B cell (primary cell): ENCODE data around the gene XYLT1. TPM values are rescaled to one million over a fixed set of nuclear protein-coding genes. Genes with fewer than 3 reads are reported as not detected.

Source experiments
- ATAC-seq: fragments of 200-7000 bp; cut with Tn5 transposase; one replicate; pipeline ENCODE4 v1.10.0; 2021; ENCODE audit warnings: low read depth, mild to moderate bottlenecking, moderate number of reproducible peaks, moderate library complexity
- CTCF ChIA-PET: fragments of 350-600 bp; sonication (Branson Sonifier 250); formaldehyde crosslinking; loops from one replicate; lab custom pipeline; 2021; ENCODE audit warnings: antibody characterized with exemption, inconsistent platforms; lab: Charles Lee
- POLR2A ChIA-PET: fragments of 350-600 bp; sonication (Branson Sonifier 250); formaldehyde crosslinking; loops from one replicate; lab custom pipeline; 2021; ENCODE audit warnings: antibody characterized with exemption; lab: Charles Lee
- DNase-seq: peaks from one replicate; pipeline ENCODE4 v3.0.0; 2013
- H2AFZ ChIP-seq: 2 replicates; pipeline ENCODE4 v1.6.1; 2012; ENCODE audit warnings: mild to moderate bottlenecking, low read depth, low read length; ENCODE audit not compliant: insufficient read depth, poor library complexity, severe bottlenecking
- H3K27ac ChIP-seq, 2 donors: 1 replicate in 1 of 2; 2 replicates in 1 of 2; pipeline ENCODE4 v1.5.1; 2012 to 2013; ENCODE audit warnings: low read length in 2 of 2, mild to moderate bottlenecking in 2 of 2, moderate library complexity in 1 of 2
- H3K27me3 ChIP-seq, 4 experiments: fragments of 200-600 bp in 1 of 4; sonication (generic) in 1 of 4; replicated peaks in 1 of 4; 1 replicate in 2 of 4; 2 replicates in 2 of 4; pipeline versions ENCODE4 v1.6.1 to v1.7.0; 2013 to 2016; ENCODE audit warnings: low read length in 3 of 4, mild to moderate bottlenecking in 2 of 4, mixed read lengths in 1 of 4, moderate library complexity in 1 of 4; ENCODE audit not compliant: insufficient read depth in 4 of 4, control insufficient read depth in 3 of 4; ENCODE audit errors: control extremely low read depth in 1 of 4
- H3K36me3 ChIP-seq, 2 experiments: replicated peaks in 1 of 2; 1 replicate in 1 of 2; 2 replicates in 1 of 2; pipeline versions ENCODE4 v1.6.1 to v1.7.1; 2013; ENCODE audit warnings: low read length in 1 of 2; ENCODE audit not compliant: insufficient read depth in 2 of 2, control insufficient read depth in 1 of 2; ENCODE audit errors: control extremely low read depth in 1 of 2, extremely low read depth in 1 of 2
- H3K4me1 ChIP-seq, 2 donors: fragments of 200-600 bp in 1 of 2; sonication (generic) in 1 of 2; 1 replicate in 1 of 2; 2 replicates in 1 of 2; pipeline versions ENCODE4 v1.5.1 to v1.6.1; 2013 to 2017; ENCODE audit warnings: low read length in 2 of 2; ENCODE audit not compliant: control insufficient read depth in 2 of 2, insufficient read depth in 2 of 2
- H3K4me2 ChIP-seq: replicated peaks from 2 replicates; pipeline ENCODE3; 2012; ENCODE audit warnings: mild to moderate bottlenecking, low read depth, low read length; ENCODE audit not compliant: poor library complexity, severe bottlenecking
- H3K4me3 ChIP-seq, 5 experiments: fragments of 200-600 bp in 1 of 5; sonication (generic) in 1 of 5; 1 replicate in 3 of 5; 2 replicates in 2 of 5; pipeline versions ENCODE4 v1.5.1 to v1.7.0; 2011 to 2016; ENCODE audit warnings: low read length in 4 of 5, mild to moderate bottlenecking in 4 of 5, low read depth in 2 of 5, control low read depth in 1 of 5, moderate library complexity in 1 of 5; ENCODE audit not compliant: insufficient read depth in 1 of 5; ENCODE audit errors: control extremely low read depth in 1 of 5, extremely low read depth in 1 of 5
- H3K79me2 ChIP-seq: fragments of 200-600 bp; sonication (generic); one replicate; pipeline ENCODE4 v1.6.0; 2016; ENCODE audit warnings: low read length; ENCODE audit not compliant: control insufficient read depth, insufficient read depth
- H3K9ac ChIP-seq: fragments of 200-600 bp; sonication (generic); 2 replicates; pipeline ENCODE4 v1.6.1; 2017; ENCODE audit warnings: mild to moderate bottlenecking, low read length, moderate library complexity
- H3K9me3 ChIP-seq, 3 donors: one replicate each; pipeline versions ENCODE4 v1.6.1 to v1.7.1; 2013; ENCODE audit warnings: low read length in 2 of 3; ENCODE audit not compliant: control insufficient read depth in 2 of 3, insufficient read depth in 1 of 3; ENCODE audit errors: control extremely low read depth in 1 of 3
- H4K20me1 ChIP-seq: 2 replicates; pipeline ENCODE4 v1.6.0; 2012; ENCODE audit warnings: mild to moderate bottlenecking, low read length; ENCODE audit not compliant: insufficient read depth, control insufficient read depth, poor library complexity, severe bottlenecking
- H3K27ac Mint-ChIP-seq: one replicate; pipeline ENCODE4 v1.8.0; 2021; ENCODE audit warnings: mixed read lengths
- H3K27me3 Mint-ChIP-seq: one replicate; pipeline ENCODE4 v1.8.0; 2021; ENCODE audit warnings: mixed read lengths
- H3K4me1 Mint-ChIP-seq: one replicate; pipeline ENCODE4 v1.8.0; 2021; ENCODE audit warnings: mixed read lengths
- H3K4me3 Mint-ChIP-seq: one replicate; pipeline ENCODE4 v1.8.0; 2021; ENCODE audit warnings: mixed read lengths
- H3K9me3 Mint-ChIP-seq: one replicate; pipeline ENCODE4 v1.8.0; 2022; ENCODE audit warnings: mixed read lengths; ENCODE audit not compliant: insufficient read depth
- CTCF ChIP-seq: fragments of 200-600 bp; IDR thresholded peaks from one replicate; pipeline ENCODE4 v1.8.0; 2022; ENCODE audit warnings: antibody characterized with exemption, mild to moderate bottlenecking
- EZH2 ChIP-seq: IDR thresholded peaks from 2 replicates; pipeline ENCODE4 v1.6.1; 2012; ENCODE audit warnings: borderline replicate concordance, low read depth, mild to moderate bottlenecking, moderate library complexity, low read length; ENCODE audit not compliant: insufficient read depth, poor library complexity, severe bottlenecking
- WGBS: methylation state at CpG from one replicate; pipeline ENCODE4 v1.1.5; 2013; ENCODE audit warnings: missing lambda C conversion rate; ENCODE audit not compliant: insufficient coverage; 5-methylcytosine and 5-hydroxymethylcytosine counted together
- intact Hi-C: fragments of 100-400 bp; cut with micrococcal nuclease; formaldehyde crosslinking; loops from one replicate; pipeline ENCODE4 v1.10.0; 2022
- polyA plus RNA-seq: library from polyadenylated mRNA; depleted of rRNA; stranded (reverse); fragments of >200 nt; gene quantifications from 2 replicates; pipeline ENCODE4 v1.2.3, GENCODE V29; 2012
- total RNA-seq, 2 donors: library from RNA; stranded (reverse); fragments of 120-200 nt in 1 of 2; gene quantifications; 1 replicate in 1 of 2; 2 replicates in 1 of 2; pipeline versions ENCODE4 v1.2.3 to v1.2.4, GENCODE V29; 2013 to 2022

Gene XYLT1
- total and polyA plus RNA-seq, 2 donors (not counting 1 experiment from before 2014, with no cell fraction given): 8.7 to 59.6 TPM

GRCh38 chr16:17258077-17258599 is 212.6 kb downstream of the XYLT1 start:
- 100% methylated on average over 1 of the region's 2 CpGs for WGBS
- Histone ChIP-seq H3K4me2 (no peak overlapping the region), H3K79me2 (peaks cover 71% of the 10 kb centered on the region), H4K20me1 (peaks cover 40% of the 10 kb centered on the region), H2AFZ (no peak overlapping the region), H3K4me1 (peaks cover 19 to 21% of the 10 kb centered on the region in 2 donors), H3K36me3 (peaks cover 5 to 15% of the 10 kb centered on the region in 2 experiments), H3K27ac (no peak overlapping the region), H3K4me3 (no peak overlapping the region), H3K9me3 (no peaks in the 10 kb centered on the region), H3K9ac (no peak overlapping the region), H3K27me3 (no peaks in the 10 kb centered on the region)
- ChIA-PET CTCF (interaction anchor here (0.6 to 2.7 kb wide), 4 partner anchors 20 to 321 kb away, joined by 3 to 7 read pairs (median 4); no protein-coding TSS in a partner anchor), POLR2A (no interaction called here)
- H3K27me3 Mint-ChIP-seq: no peaks in the 10 kb centered on the region
- TF ChIP-seq EZH2 (no peak), CTCF (no peak)
- no peaks in the 10 kb centered on the region for H3K9me3 Mint-ChIP-seq
- intact Hi-C loops: loop anchor here (2.0 to 5.0 kb wide), 2 partner anchors 43 to 109 kb away; no protein-coding TSS in a partner anchor
- H3K27ac Mint-ChIP-seq: no peak overlapping the region
- peaks cover 37% of the 10 kb centered on the region for H3K4me1 Mint-ChIP-seq
- ATAC-seq: no peak
- DNase-seq: no peak
- H3K4me3 Mint-ChIP-seq: no peak overlapping the region

GRCh38 chr16:17257426-17258023 is 213.2 kb downstream of the XYLT1 start:
- DNase-seq (no peak), ATAC-seq (no peak)
- Histone ChIP-seq H3K4me3 (no peak overlapping the region), H3K9ac (no peak overlapping the region), H3K79me2 (peaks cover 75% of the 10 kb centered on the region), H3K9me3 (no peaks in the 10 kb centered on the region), H3K4me1 (peaks cover 21 to 25% of the 10 kb centered on the region in 2 donors), H3K36me3 (peaks cover 5 to 15% of the 10 kb centered on the region in 2 experiments), H3K27me3 (no peaks in the 10 kb centered on the region), H3K4me2 (no peak overlapping the region), H2AFZ (no peak overlapping the region), H4K20me1 (peaks cover 43% of the 10 kb centered on the region), H3K27ac (no peak overlapping the region)
- 96% methylated on average over 7 of the region's 13 CpGs for WGBS
- TF ChIP-seq EZH2 (no peak), CTCF (no peak)
- CTCF ChIA-PET: interaction anchor here (1.1 to 2.7 kb wide), 3 partner anchors 21 to 303 kb away, joined by 3 to 7 read pairs (median 4); no protein-coding TSS in a partner anchor
- intact Hi-C loops: loop anchor here (2.0 to 5.0 kb wide), 2 partner anchors 43 to 110 kb away; no protein-coding TSS in a partner anchor
- Mint-ChIP-seq H3K4me1 (peaks cover 41% of the 10 kb centered on the region), H3K27me3 (no peaks in the 10 kb centered on the region), H3K27ac (no peak overlapping the region), H3K9me3 (no peaks in the 10 kb centered on the region), H3K4me3 (no peak overlapping the region)
- POLR2A ChIA-PET: no interaction called here
